OCI-LY1 (cell line): ENCODE results near the gene HNRNPAB.

Source experiments
- CTCF ChIP-seq: fragments of 200-600 bp; sonication (generic), shearing (Covaris generic); IDR thresholded peaks from 2 replicates; pipeline ENCODE4 v1.5.1; 2017; ENCODE audit warnings: mild to moderate bottlenecking, antibody characterized with exemption, low read length, moderate library complexity, mixed read lengths
- EZH2 ChIP-seq: fragments of 200-600 bp; sonication (generic), shearing (Covaris generic); IDR thresholded peaks from 2 replicates; pipeline ENCODE4 v1.8.0; 2017; ENCODE audit warnings: borderline replicate concordance, mixed run types, mild to moderate bottlenecking, antibody characterized with exemption, low read length, moderate library complexity, mixed read lengths

GRCh38 chr5:178205749-178206047, 1.4 kb downstream of the HNRNPAB start:
- TF ChIP-seq CTCF (no peak), EZH2 (no peak)
